Caco-2 (cell line): ENCODE results near the gene C19orf25. TPM values are rescaled to one million over a fixed set of nuclear protein-coding genes. Genes with fewer than 3 reads are reported as not detected.
"Not testable (repeated sequence)": the region's sequence is repeated elsewhere in the genome, so short reads cannot be mapped to it uniquely, and the experiment has no call there.

Experiments
- BruUV-seq: library from RNA; stranded (reverse); fragments of 400-500 nt; replicated peaks from 2 replicates; lab custom pipeline; 2021; lab: Mats Ljungman, UMichigan
- CTCF ChIA-PET: fragments of 300-600 bp; sonication (Branson Sonifier 250); formaldehyde crosslinking; loops from one replicate; lab custom pipeline; 2022; ENCODE audit warnings: antibody characterized with exemption; lab: Charles Lee
- POLR2A ChIA-PET: fragments of 300-600 bp; sonication (Branson Sonifier 250); formaldehyde crosslinking; loops from one replicate; lab custom pipeline; 2022; ENCODE audit warnings: antibody characterized with exemption; lab: Charles Lee
- DNase-seq, 2 experiments: peaks; one replicate each; pipeline versions ENCODE4 v3.0.0 to v3.0.0-alpha.2; 2020 to 2022
- H3K27me3 ChIP-seq: replicated peaks from 2 replicates; pipeline ENCODE4 v1.6.0; 2011; ENCODE audit warnings: low read length; ENCODE audit not compliant: control insufficient read depth, insufficient read depth
- H3K36me3 ChIP-seq: 2 replicates; pipeline ENCODE4 v1.5.1; 2011; ENCODE audit warnings: low read length; ENCODE audit not compliant: control insufficient read depth, insufficient read depth
- H3K4me1 ChIP-seq: fragments of 250-450 bp; sonication (Bioruptor Pico); 2 replicates; pipeline ENCODE4 v1.5.1; 2020; ENCODE audit warnings: mild to moderate bottlenecking
- H3K4me3 ChIP-seq: 2 replicates; pipeline ENCODE4 v1.5.1; 2011; ENCODE audit warnings: low read depth, mild to moderate bottlenecking, control low read depth, low read length
- H3K9me3 ChIP-seq: fragments of 250-450 bp; sonication (Bioruptor Pico); 2 replicates; pipeline ENCODE4 v1.5.1; 2020; ENCODE audit warnings: mild to moderate bottlenecking, moderate library complexity
- H3K27ac Mint-ChIP-seq: one replicate; pipeline ENCODE4 v1.8.0; 2022; ENCODE audit warnings: mixed read lengths; ENCODE audit not compliant: unreplicated experiment
- H3K27me3 Mint-ChIP-seq: one replicate; pipeline ENCODE4 v1.8.0; 2022; ENCODE audit warnings: mixed read lengths; ENCODE audit not compliant: insufficient read depth, unreplicated experiment
- H3K36me3 Mint-ChIP-seq: one replicate; pipeline ENCODE4 v1.8.0; 2022; ENCODE audit warnings: mild to moderate bottlenecking, mixed read lengths; ENCODE audit not compliant: insufficient read depth, unreplicated experiment
- H3K4me1 Mint-ChIP-seq: one replicate; pipeline ENCODE4 v1.8.0; 2022; ENCODE audit warnings: low read depth, mixed read lengths; ENCODE audit not compliant: unreplicated experiment
- H3K4me3 Mint-ChIP-seq: one replicate; pipeline ENCODE4 v1.8.0; 2022; ENCODE audit warnings: mild to moderate bottlenecking, moderate library complexity, mixed read lengths; ENCODE audit not compliant: unreplicated experiment
- H3K9me3 Mint-ChIP-seq: one replicate; pipeline ENCODE4 v1.8.0; 2022; ENCODE audit warnings: mixed read lengths; ENCODE audit not compliant: unreplicated experiment
- intact Hi-C: fragments of 100-400 bp; cut with micrococcal nuclease; formaldehyde crosslinking; loops from one replicate; pipeline ENCODE4 v1.10.0; 2022; ENCODE audit not compliant: unreplicated experiment
- total RNA-seq: library from RNA; stranded (reverse); gene quantifications from 2 replicates; pipeline ENCODE4 v1.2.3, GENCODE V29; 2022
- TF ChIP-seq, protein P1 (sequence below), 2 experiments: fragments of 200-600 bp in 1 of 2; IDR thresholded peaks; 1 replicate in 1 of 2; 2 replicates in 1 of 2; pipeline versions ENCODE4 v1.5.1 to v1.8.0; 2011 to 2022; ENCODE audit warnings: antibody characterized with exemption in 1 of 2, control low read depth in 1 of 2, inconsistent platforms in 1 of 2, low read depth in 1 of 2, low read length in 1 of 2, mild to moderate bottlenecking in 1 of 2, moderate library complexity in 1 of 2; ENCODE audit not compliant: insufficient read depth in 1 of 2, severe bottlenecking in 1 of 2, unreplicated experiment in 1 of 2

The C19orf25 gene
- total RNA-seq, 1 experiment from 2014 or later, result 41.9 TPM

GRCh38 chr19:1501200-1501595 lies 22.2 kb upstream of the C19orf25 start:
- Mint-ChIP-seq H3K9me3 (no peaks in the 10 kb centered on the region), H3K4me3 (peak overlapping the region; percentile 22), H3K27ac (peak overlapping the region; percentile 53), H3K36me3 (peaks cover 44% of the 10 kb centered on the region), H3K27me3 (no peaks in the 10 kb centered on the region), H3K4me1 (peaks cover 3% of the 10 kb centered on the region)
- BruUV-seq, result no TSS peak
- ChIA-PET POLR2A (no interaction called here), CTCF (interaction anchor here (1.7 kb wide), 1 partner anchor 11 kb away, joined by 4 read pairs; no protein-coding TSS in a partner anchor)
- Histone ChIP-seq H3K9me3 (peaks cover 6% of the 10 kb centered on the region; the same call in 1 of the 2 replicates), H3K4me1 (peaks cover 26% of the 10 kb centered on the region), H3K4me3 (no peak overlapping the region), H3K27me3 (no peaks in the 10 kb centered on the region), H3K36me3 (no peaks in the 10 kb centered on the region; the same call in 1 of the 2 replicates)
- peak; percentile 52 to 72 for DNase-seq
- intact Hi-C loops, result no loop called here
- TF ChIP-seq, protein P1, sequence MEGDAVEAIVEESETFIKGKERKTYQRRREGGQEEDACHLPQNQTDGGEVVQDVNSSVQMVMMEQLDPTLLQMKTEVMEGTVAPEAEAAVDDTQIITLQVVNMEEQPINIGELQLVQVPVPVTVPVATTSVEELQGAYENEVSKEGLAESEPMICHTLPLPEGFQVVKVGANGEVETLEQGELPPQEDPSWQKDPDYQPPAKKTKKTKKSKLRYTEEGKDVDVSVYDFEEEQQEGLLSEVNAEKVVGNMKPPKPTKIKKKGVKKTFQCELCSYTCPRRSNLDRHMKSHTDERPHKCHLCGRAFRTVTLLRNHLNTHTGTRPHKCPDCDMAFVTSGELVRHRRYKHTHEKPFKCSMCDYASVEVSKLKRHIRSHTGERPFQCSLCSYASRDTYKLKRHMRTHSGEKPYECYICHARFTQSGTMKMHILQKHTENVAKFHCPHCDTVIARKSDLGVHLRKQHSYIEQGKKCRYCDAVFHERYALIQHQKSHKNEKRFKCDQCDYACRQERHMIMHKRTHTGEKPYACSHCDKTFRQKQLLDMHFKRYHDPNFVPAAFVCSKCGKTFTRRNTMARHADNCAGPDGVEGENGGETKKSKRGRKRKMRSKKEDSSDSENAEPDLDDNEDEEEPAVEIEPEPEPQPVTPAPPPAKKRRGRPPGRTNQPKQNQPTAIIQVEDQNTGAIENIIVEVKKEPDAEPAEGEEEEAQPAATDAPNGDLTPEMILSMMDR (IDR thresholded peaks at IDR 0.05; ENCODE audit: insufficient read depth in 1 of 2, low read depth in 1 of 2, low read length in 1 of 2, severe bottlenecking in 1 of 2, unreplicated experiment in 1 of 2), result no peak

GRCh38 chr19:1499231-1499630 lies 20.2 kb upstream of the C19orf25 start:
- H3K27me3 Mint-ChIP-seq, H3K9me3 Mint-ChIP-seq, intact Hi-C loops, DNase-seq, H3K4me1 Mint-ChIP-seq, CTCF ChIA-PET, H3K4me3 ChIP-seq, POLR2A ChIA-PET, H3K36me3 ChIP-seq, H3K9me3 ChIP-seq, H3K4me3 Mint-ChIP-seq, BruUV-seq, H3K27ac Mint-ChIP-seq, H3K27me3 ChIP-seq: not testable (repeated sequence)
- peaks cover 30% of the 10 kb centered on the region for H3K36me3 Mint-ChIP-seq
- peaks cover 31% of the 10 kb centered on the region for H3K4me1 ChIP-seq

GRCh38 chr19:1497578-1498235 lies 18.7 kb upstream of the C19orf25 start:
- H3K9me3 ChIP-seq, result peaks cover 6% of the 10 kb centered on the region; the same call in 1 of the 2 replicates
- ChIA-PET CTCF (interaction anchor here (0.7 kb wide), 1 partner anchor 104 kb away, joined by 4 read pairs; no protein-coding TSS in a partner anchor), POLR2A (interaction anchor here (0.6 kb wide), 1 partner anchor 184 kb away, joined by 4 read pairs; no protein-coding TSS in a partner anchor)
- no peaks in the 10 kb centered on the region; the same call in none of the 2 replicates for H3K36me3 ChIP-seq
- no peak overlapping the region for H3K4me3 ChIP-seq
- peaks cover 30% of the 10 kb centered on the region for H3K36me3 Mint-ChIP-seq
- TF ChIP-seq, protein P1 (IDR thresholded peaks at IDR 0.05; ENCODE audit: insufficient read depth in 1 of 2, low read depth in 1 of 2, low read length in 1 of 2, severe bottlenecking in 1 of 2, unreplicated experiment in 1 of 2), result no peak
- H3K4me1 ChIP-seq, result peaks cover 46% of the 10 kb centered on the region
- intact Hi-C loops, result no loop called here
- no peaks in the 10 kb centered on the region for H3K27me3 ChIP-seq
- H3K4me1 Mint-ChIP-seq, result peaks cover 10% of the 10 kb centered on the region
- peak overlapping the region; percentile 66 for H3K27ac Mint-ChIP-seq
- BruUV-seq, result no TSS peak
- H3K27me3 Mint-ChIP-seq, result no peaks in the 10 kb centered on the region
- no peak overlapping the region for H3K4me3 Mint-ChIP-seq
- no peaks in the 10 kb centered on the region for H3K9me3 Mint-ChIP-seq
- DNase-seq, result no peak
